ENCODE measurements around the gene PRR19.

Gene PRR19

GRCh38 chr19:42271045-42271419 is 30.9 kb upstream of the PRR19 start:
- no peak for DNase-seq (ENCODE audit: low spot score)

GRCh38 chr19:42271861-42272534 is 29.9 kb upstream of the PRR19 start:
- no peak for DNase-seq (ENCODE audit: low spot score)

GRCh38 chr19:42272535-42272897 is 29.4 kb upstream of the PRR19 start:
- DNase-seq (ENCODE audit: low spot score), result no peak

- no peak for DNase-seq (ENCODE audit: low spot score)
Measured at GRCh38 chr19:42272989-42273406, 28.9 kb upstream of the PRR19 start.

- no peak for DNase-seq (ENCODE audit: low spot score)
Measured at GRCh38 chr19:42273407-42274064, 28.4 kb upstream of the PRR19 start.

- DNase-seq (ENCODE audit: low spot score), result no peak
Measured at GRCh38 chr19:42274065-42274682, 27.8 kb upstream of the PRR19 start.

GRCh38 chr19:42275103-42275502 is 26.8 kb upstream of the PRR19 start:
- DNase-seq (ENCODE audit: low spot score), result no peak

- no peak for DNase-seq (ENCODE audit: low spot score)
Measured at GRCh38 chr19:42275517-42275916, 26.4 kb upstream of the PRR19 start.

GRCh38 chr19:42276284-42276683 is 25.6 kb upstream of the PRR19 start:
- DNase-seq (ENCODE audit: low spot score), result no peak

- DNase-seq (ENCODE audit: low spot score), result no peak
Measured at GRCh38 chr19:42276821-42277220, 25.1 kb upstream of the PRR19 start.

- DNase-seq (ENCODE audit: low spot score), result no peak
Measured at GRCh38 chr19:42277821-42278451, 24.0 kb upstream of the PRR19 start.

GRCh38 chr19:42278452-42279154 is 23.3 kb upstream of the PRR19 start:
- no peak for DNase-seq (ENCODE audit: low spot score)

GRCh38 chr19:42279155-42279901 is 22.6 kb upstream of the PRR19 start:
- DNase-seq (ENCODE audit: low spot score), result no peak

- peak; percentile 87 for DNase-seq (ENCODE audit: low spot score)
Measured at GRCh38 chr19:42279902-42280814, 21.8 kb upstream of the PRR19 start.

- no peak for DNase-seq (ENCODE audit: low spot score)
Measured at GRCh38 chr19:42280815-42281145, 21.2 kb upstream of the PRR19 start.

GRCh38 chr19:42281146-42281826 is 20.6 kb upstream of the PRR19 start:
- DNase-seq (ENCODE audit: low spot score), result no peak

- DNase-seq (ENCODE audit: low spot score), result no peak
Measured at GRCh38 chr19:42281827-42282762, 19.8 kb upstream of the PRR19 start.

GRCh38 chr19:42282819-42283187 is 19.1 kb upstream of the PRR19 start:
- no peak for DNase-seq (ENCODE audit: low spot score)
